Measurements from ENCODE around the gene PRSS58. TPM values are rescaled to one million over a fixed set of nuclear protein-coding genes. Genes with fewer than 3 reads are reported as not detected.

The PRSS58 gene
- total and polyA plus RNA-seq, 10 donors: not detected

GRCh38 chr7:142228537-142229104 is 29.2 kb downstream of the PRSS58 start:
- TF ChIP-seq CTCF (IDR thresholded peaks at IDR 0.05 in 8 of 11, conservative IDR thresholded peaks at IDR 0.05 in 3 of 11): no peak
- no peak for TF ChIP-seq POLR2AphosphoS5 (IDR thresholded peaks at IDR 0.05)
- no peak for TF ChIP-seq POLR2A (IDR thresholded peaks at IDR 0.05)
- Histone ChIP-seq H3K27ac (no peak overlapping the region), H3K27me3 (replicated peaks in 1 of 7) (peaks cover 0 to 19% (median 0%) of the 10 kb centered on the region in 7 donors), H3K9me3 (no peaks in the 10 kb centered on the region), H3K4me3 (no peak overlapping the region), H3K4me1 (no peaks in the 10 kb centered on the region), H3K36me3 (no peaks in the 10 kb centered on the region)
- intact Hi-C loops (cut with DNase I; ENCODE audit: low total_unique reads): no loop called here
- no peak for DNase-seq
- 28 to 58% (median 43%) methylated on average over 1 of the region's 1 CpG for WGBS, 5 donors

Small RNAs within 50 kb of the gene (small RNA-seq; reads per million reads assigned to genes)
- gene TRBV1: 0 reads per million in 4 donors

Other genes starting within 250 kb of the PRSS58 start
- 10 to 100 TPM in 2 of 7 donors, 1 to 10 TPM in 5; 1.4 to 12.1 (median 3.6) TPM for gene MGAM2, start 146.3 kb downstream of the PRSS58 start, total RNA-seq
- under 1 TPM; 0.03 to 0.09 (median 0.03) TPM for gene MGAM2, start 146.3 kb downstream of the PRSS58 start, polyA plus RNA-seq